ENCODE results near the gene GPT2. TPM values are rescaled to one million over a fixed set of nuclear protein-coding genes. Genes with fewer than 3 reads are reported as not detected.

The GPT2 gene
- polyA plus RNA-seq, 3 donors = 24.8 to 31.6 (median 30.8) TPM

DNA sequence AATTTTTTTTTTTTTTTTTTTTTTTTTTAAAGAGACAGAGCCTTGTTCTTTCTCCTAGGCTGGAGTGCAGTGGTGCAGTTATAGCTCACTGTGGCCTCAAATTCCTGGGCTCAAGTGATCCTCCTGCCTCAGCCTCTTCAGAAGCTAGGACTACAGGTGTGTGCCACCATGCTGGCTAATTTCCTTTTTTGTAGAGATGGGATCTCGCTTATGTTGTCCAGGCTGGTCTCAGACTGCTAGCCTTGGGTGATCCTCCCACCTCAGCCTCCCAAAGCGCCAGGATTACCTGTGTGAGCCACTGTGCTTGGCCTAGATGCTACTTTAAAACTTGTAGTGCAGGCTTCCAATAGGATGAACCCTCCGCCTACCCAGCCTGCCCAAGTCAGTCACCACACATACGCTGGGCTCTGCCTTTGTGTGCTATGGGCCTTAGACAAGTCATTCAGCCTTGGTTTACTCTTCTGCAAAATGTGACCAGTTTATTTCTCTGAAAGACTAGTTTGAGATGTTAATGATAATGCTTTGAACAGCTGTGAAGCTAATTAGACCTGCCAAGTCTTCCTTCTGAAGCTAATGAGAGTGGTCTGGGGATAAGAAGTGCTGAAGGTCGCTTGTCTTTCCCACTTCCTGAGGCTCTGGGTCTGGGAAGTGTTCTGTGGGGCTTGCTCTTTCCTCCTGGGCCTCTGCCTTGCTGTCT, 5.2 kb downstream of the GPT2 start:
- DNase-seq (ENCODE audit: extremely low read depth in 1 of 11, low read depth in 9 of 11, low spot score in 4 of 11) = no peak

DNA sequence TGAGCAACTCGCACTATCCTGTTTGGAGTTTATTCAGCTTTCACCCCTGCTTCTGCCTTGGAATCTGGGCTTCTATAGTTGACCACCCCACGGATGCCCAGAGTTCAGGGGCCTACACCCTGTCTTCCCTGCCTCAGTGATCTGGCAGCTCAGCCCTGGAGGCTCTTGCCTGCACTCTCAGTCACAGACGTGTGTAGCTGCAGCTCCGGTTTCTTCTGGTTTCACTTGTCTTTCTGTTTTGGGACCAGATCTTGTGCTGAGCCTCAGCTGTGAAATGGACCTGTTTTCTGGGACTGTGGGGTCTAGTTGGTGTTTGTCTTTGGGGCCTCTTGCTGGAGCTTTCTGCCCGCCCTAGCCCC, 5.8 kb downstream of the GPT2 start:
- DNase-seq (ENCODE audit: extremely low read depth in 1 of 11, low read depth in 9 of 11, low spot score in 4 of 11) = no peak

DNA sequence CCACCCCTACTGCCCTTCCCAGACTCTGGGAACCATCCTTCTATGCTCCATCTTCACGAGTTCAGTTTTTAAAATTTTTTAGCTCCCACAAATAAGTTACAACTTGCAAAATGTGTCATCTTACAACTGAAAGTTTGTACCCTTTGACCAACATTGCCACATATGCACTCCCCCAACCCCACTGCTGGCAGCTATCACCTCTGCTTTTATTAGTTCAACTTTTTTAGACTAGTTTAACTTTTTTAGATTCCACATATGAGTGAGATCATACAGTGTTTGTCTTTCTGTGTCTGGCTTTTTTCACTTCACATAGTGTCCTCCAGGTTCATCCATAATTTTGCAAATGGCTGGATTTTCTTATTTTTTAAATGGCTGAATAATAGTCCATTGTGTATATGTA, 7.7 kb downstream of the GPT2 start:
- no peak for DNase-seq (ENCODE audit: extremely low read depth in 1 of 11, low read depth in 9 of 11, low spot score in 4 of 11)

DNA sequence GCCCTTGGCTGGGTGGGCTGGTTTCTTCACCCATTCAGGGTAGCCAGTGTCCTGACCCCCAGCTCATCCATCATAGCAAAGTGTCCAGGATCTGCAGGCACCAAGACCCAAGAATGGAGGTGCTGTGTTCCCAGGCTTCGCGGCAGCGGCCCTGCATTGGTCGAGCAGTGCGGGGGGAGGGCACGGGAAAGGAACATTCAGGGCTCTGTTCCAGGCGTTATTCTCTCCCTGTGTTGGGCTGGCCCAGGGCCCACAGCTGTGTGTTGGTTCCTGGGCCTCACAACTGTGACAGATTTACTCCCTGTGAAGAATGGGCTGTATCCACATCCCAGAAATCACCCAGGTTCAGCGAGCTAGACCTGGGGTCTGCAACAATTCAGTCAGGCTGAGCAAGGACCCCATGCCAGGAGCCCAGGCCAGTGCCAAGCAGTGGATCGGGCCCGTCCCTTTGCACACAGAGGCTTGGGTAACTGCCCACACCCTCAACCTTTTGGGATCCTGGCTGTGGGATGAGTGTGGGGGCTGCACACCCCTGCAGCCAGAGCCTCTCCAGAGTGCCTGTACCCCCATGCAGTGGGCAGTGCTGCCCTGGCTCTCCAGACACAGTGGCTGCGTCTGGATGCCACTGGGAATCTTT, 10.0 kb downstream of the GPT2 start:
- DNase-seq (ENCODE audit: extremely low read depth in 1 of 11, low read depth in 9 of 11, low spot score in 4 of 11) = peak in 1 of 11 donors; percentile 33

DNA sequence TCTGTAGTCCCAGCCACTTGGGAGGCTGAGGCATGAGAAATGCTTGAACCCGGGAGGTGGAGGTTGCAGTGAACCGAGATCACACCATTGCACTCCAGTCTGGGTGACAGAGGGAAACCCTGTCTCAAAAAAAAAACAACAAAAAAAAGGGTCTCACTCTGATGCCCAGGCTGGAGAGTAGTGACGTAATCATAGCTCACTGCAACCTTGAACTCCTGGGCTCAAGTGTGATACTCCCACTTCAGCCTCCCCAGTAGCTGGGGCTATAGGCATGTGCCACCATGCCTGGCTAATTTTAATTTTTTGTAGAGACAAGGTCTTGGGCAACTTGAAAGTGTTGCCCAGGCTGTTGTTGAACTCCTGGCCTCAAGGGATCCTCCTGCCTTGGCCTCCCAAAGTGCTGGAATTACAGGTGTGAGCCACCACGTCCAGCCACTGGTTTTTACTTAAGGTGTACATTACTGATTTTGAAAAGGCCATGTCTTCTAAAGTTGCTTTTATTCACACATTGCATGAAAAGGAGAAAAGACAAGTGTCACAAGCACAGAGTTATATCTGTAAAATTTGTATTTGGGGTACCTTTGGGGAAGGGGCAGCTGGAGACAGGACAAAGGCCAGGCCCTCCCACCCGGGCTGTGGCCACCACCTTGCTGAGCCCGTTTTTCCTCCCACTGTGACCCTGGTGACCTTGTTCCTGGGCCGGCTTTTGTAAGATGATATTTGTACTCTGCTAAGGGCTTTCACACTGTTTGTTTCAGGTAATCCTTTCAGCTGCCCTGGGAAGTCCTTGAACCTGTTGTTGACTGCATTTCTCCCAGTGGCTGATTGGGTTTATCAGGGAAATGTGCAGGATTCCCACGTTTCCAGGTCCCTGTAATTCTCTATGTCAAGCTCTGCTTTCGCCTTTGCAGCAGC, 11.5 kb downstream of the GPT2 start:
- peak in 1 of 11 donors; percentile 15 for DNase-seq (ENCODE audit: extremely low read depth in 1 of 11, low read depth in 9 of 11, low spot score in 4 of 11)

DNA sequence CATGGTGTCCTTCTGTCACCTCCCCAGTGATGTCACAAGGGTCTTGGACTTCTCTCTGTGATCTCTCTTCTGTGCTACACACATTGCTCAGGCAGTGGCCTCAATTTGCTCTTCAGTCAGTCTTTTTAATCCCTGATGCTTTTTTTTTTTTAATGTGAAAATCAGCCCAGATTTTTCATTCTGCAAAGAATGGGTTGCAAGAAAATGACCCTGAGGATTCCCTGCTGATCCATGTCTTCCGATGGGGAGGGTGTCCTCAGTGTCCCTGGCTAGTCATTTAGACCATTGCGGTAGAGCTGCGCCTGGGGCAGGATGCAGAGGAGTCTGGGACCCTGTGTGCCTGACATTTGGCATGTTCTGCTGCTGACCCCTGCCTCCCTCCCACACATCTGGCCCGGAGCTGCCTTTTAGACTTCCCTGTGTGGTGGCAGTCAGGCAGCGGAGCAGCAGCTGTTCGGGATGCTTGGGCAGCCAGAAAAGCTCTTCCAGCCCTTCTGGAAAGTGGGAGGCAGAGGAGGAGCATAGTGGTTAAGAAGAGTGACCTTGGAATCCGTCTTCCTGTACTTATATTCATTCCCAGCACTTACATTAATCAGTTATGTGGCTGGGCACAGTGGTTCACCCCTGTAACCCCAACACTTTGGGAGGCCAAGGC, 12.3 kb downstream of the GPT2 start:
- peak in 2 of 11 donors; percentile 31 to 36 for DNase-seq (ENCODE audit: extremely low read depth in 1 of 11, low read depth in 9 of 11, low spot score in 4 of 11)

DNA sequence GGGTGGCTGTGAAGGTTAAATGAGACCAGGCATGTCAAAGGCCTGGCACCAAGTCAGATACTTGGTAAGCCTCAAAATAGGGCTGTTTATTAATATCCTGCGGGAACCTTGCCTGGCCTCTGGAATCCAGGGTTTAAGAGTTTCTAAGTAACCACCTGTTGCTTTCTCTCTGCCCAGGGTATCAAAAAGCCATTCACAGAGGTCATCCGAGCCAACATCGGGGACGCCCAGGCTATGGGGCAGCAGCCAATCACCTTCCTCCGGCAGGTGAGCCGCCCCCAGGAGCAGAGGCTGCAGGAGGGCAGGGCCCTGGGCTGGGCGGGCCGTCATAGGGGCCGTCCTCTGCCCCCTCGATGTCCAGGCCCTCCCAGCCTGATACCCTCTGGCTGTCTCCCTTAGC, 13.3 kb downstream of the GPT2 start:
- no peak for DNase-seq (ENCODE audit: extremely low read depth in 1 of 11, low read depth in 9 of 11, low spot score in 4 of 11)

DNA sequence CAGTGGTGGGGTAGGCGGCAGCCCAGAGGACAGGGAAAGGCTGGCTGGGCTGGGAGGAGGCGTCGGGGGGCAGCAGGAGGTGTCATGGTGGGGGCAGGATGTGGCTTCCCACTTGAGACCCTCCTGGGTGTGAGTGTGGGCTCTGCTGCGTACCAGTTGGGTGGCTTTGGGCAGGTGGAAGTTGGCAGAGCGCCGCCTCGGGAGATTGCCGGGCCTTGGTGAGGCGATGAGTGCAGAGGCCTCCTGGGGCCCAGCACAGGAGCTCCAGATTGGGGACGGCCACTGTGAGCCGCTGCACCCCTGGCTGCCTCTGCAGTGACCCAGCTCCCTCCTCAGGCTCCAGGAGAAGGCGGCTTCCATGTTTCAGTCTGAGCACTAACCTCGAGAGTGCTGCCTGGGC, 13.8 kb downstream of the GPT2 start:
- no peak for DNase-seq (ENCODE audit: extremely low read depth in 1 of 11, low read depth in 9 of 11, low spot score in 4 of 11)

DNA sequence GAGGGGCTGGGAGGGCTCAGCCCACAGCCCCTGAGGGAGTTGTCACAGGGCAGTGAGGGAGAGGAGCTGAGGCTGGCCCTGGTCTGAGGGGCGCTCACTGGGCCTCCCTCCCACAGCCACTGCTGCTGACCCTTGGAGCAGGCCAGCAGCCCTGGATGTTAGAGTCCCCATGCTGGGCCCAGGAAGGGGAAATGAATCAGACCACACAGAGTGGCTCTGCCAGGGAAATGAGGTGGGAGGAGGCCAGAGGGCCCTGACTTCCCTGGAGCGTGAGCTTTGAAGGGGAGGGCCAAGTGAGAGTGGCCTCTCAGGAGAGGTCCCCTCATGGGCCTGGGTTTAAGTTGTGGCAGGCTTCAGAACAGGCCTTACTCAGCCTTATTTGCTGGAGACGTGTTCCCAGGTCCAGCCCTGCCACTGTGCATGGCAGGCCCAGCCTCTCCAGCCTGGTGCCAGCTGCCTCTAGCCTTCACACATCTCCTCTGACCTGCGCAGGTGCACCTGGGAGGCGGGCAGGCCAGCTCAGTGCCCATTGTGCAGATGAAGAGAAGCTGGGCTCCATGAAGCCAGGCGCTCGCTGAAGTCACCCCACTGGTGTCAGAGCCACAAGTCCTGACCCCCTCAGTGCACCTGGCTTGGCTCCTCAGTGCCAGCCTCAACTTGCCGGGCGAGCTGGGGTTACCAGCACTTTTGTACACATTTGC, 15.4 kb downstream of the GPT2 start:
- no peak for DNase-seq (ENCODE audit: extremely low read depth in 1 of 11, low read depth in 9 of 11, low spot score in 4 of 11)

DNA sequence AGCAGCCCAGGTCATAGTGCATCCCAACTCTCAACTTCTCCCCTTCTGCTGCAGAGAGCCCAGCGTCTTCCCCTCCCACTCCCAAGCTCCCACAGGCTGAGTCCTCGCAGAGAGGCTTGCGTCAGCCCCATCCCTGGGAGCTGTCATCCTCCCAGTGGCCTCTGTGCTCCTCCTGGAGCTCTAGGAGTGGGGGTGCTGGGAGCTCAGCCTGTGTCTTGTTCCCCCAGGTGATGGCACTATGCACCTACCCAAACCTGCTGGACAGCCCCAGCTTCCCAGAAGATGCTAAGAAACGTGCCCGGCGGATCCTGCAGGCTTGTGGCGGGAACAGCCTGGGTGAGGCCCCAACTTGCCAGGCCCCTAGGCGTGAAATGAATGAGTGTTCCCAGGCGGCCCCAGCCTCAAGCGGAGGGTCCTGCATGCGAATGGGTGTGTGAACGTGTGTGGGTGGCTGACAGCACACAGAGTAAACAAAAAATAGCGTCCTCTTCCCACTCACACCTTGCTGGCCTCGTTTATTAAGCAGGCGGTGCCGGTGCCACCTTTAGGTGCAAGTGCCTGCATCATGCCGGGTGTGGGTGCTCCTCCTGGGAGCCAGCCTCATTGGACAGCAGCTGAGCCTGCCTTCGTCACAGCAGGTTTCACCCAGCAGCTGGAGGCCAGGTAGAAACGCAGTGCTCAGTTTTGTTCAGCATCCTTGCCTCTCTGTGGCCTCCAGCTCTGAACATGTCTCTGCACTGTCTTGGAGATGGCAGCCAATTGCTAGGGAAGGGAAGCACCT, 16.5 kb downstream of the GPT2 start:
- DNase-seq (ENCODE audit: extremely low read depth in 1 of 11, low read depth in 9 of 11, low spot score in 4 of 11) = no peak

DNA sequence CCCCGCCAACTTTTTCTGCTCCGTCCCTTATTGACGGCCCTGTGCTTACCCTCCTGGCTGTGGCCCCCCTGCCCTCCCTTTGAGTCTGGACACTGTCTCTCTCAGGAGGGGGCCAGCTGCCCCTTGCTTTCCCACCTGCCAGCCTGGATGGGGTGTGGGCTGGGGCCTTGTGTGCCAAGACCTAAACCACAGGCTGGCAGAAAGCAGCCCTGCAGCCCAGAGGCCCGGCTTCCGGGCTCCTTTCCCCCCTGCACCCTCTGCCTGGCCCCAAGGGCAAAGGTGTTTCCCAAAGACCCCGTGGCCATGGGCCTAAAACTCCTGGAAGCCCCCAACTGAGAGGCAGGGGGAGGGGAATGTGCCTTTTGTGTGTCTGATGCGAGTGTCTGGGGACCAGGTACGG, 17.5 kb downstream of the GPT2 start:
- DNase-seq (ENCODE audit: extremely low read depth in 1 of 11, low read depth in 9 of 11, low spot score in 4 of 11) = no peak

DNA sequence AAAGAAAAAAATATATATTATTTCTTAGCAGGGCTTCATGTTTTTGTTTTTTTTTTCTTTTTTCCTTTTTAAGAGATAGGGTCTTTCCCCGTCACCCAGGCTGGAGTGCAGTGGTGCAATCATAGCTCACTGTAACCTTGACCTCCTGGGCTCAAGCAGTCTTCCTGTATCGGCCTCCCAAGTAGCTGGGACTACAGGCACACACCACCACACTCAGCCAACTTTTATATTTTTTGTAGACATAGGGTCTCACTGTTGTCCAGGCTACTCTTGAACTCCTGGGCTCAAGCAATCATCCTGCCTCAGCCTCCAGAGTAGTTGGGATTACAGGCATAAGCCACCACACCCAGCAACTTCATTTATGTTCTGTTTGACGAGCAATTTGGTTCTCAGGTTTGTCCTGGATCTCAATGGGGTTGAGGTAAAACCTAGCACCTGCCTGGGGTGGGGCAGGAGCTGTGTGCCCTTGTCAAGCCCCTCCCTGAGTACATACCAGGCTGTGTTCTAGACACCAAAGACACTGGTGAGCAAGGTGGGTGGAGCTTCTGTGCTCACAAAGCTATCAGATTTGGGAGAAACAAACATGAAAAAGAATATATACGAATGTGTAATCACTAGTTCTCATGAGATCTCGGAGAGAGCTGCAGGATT, 19.2 kb downstream of the GPT2 start:
- DNase-seq (ENCODE audit: extremely low read depth in 1 of 11, low read depth in 9 of 11, low spot score in 4 of 11) = no peak

DNA sequence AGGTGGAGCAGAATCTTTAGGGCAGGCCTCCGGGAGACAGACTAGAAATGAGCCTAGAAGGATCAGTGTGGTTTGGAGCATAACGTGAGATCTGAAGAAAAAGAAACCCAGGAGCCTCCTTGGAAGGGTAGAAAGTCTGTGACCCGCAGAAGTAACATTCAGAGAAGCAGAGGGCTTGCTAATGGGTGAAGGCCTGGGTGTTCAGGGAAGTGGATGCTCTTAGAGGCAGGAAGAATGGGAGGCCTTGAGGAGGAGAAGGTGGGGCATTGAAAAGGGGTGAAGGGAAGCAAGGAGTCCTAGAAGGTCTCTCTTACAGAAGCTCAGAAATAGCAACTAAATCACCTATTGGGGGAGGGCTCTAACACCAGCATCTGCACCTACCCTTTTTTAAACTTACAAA, 20.3 kb downstream of the GPT2 start:
- no peak for DNase-seq (ENCODE audit: extremely low read depth in 1 of 11, low read depth in 9 of 11, low spot score in 4 of 11)

DNA sequence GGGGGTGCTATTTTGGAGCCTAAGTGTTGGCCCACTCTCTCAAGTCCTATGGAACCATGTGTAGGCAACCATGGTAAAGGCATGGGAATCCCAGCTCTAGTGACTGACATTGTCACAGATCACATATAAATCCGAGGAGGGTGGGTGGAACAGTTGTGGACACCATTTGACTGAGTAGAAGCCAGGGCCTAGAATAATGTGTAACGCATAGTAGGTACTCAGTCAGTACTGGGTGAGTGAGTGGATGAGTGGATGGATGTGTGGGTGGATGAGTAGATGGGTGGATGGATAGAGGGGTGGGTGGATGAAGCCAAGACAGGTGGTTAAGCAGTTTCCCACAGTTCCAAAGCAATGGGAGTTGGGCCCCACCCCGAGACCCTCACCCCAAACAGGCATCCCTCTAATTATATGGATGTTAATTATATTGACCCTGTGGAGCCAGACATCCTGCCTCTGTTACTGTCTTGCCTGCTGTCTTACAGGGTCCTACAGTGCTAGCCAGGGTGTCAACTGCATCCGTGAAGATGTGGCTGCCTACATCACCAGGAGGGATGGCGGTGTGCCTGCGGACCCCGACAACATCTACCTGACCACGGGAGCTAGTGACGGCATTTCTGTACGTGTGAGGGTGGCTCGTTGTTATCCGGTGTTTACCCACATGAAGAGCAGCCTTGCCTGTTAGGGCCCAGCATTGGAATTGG, 22.3 kb downstream of the GPT2 start:
- no peak for DNase-seq (ENCODE audit: extremely low read depth in 1 of 11, low read depth in 9 of 11, low spot score in 4 of 11)

DNA sequence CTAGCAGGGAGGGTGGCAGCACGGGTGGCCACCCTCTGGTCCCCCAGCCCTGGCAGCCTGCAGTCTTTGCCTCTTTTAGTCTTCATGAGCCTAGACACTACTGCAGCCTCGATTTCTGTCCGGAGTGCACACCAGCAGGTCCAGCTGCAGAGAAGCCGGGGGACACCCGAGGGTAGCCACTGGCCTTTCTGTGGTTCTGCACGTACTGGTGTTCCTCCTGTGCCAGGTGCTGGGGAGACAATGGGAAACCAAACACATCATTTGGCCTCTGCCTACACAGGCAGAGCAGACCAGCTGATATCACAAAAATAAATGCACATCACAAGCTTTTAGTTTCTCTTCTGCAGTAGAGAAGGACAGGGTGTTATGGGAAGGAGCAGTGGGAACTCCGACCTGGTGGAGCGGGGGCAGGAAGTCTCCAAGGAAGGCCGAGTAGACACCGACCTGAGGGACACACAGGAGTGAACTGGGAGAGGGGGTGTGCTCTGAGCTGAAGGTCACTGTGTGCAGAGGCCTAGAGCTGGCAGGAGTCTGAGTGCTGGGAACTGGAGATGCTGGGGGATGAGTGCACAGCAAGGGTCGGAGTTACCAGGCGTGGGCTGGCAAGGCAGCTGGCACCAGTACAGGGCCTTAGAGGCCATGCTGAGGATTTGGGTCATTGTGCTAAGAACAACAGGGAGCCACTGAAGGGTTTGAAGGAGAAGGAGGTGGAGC, 23.1 kb downstream of the GPT2 start:
- no peak for DNase-seq (ENCODE audit: extremely low read depth in 1 of 11, low read depth in 9 of 11, low spot score in 4 of 11)

DNA sequence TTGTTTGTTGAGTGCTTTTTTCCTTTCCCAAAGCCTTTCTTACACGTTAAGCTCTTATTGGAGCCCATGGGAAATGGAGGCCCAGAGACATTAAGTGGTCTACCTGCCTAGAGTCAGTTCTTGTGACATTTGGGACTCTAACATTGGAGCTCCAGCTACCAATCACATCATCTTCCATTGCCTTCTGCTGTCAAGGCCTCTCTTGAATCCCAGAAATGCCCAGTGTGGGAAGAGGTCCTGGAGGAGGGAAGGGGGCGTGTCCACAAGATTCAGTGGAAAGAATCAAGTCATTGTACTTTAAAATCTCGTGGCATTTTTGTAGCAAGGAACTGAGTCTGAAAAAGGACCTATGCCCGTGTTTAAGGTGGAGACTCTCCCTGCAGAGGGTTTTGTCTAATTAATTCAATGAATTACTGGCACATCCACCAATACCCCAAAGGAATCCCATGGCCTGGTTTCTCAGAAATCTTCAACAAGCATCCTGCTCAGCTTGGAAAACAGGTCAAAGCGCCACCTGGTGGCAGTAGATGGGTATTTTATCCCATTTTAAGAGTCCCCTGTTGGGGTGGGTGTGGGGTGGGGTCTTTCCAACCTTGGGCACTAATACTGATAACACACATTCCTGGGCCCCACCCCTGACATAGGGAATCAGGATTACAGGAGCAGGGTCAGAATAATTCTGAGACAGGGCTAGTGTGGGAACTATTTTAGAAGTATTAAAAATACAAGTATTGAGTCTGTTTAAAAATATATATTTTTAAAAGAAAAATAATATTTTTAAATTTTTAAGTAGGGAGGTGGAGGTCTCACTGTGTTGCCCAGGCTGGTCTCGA, 24.6 kb downstream of the GPT2 start:
- DNase-seq (ENCODE audit: extremely low read depth in 1 of 11, low read depth in 9 of 11, low spot score in 4 of 11) = peak in 3 of 11 donors; percentile 58 to 78 (median 61)

Measured in renal cortex interstitium (tissue), 11 donors.